Thoracic aorta (tissue), 2 donors: Measurements from ENCODE around the gene F8. TPM values are rescaled to one million over a fixed set of nuclear protein-coding genes. Genes with fewer than 3 reads are reported as not detected.

Experiments used
- ATAC-seq: fragments of 150-250 bp; one replicate; pipeline ENCODE4 v1.8.0; 2017; ENCODE audit warnings: low read depth; ENCODE audit not compliant: insufficient number of reproducible peaks, low FRiP score
- DNase-seq: peaks from one replicate; pipeline ENCODE4 v3.0.0-alpha.2; 2020; ENCODE audit warnings: low spot score
- H3K27ac ChIP-seq, 2 donors: fragments of 200-600 bp; sonication (generic); 1 replicate in 1 of 2; 2 replicates in 1 of 2; pipeline ENCODE4 v1.5.1; 2016; ENCODE audit warnings: mild to moderate bottlenecking in 2 of 2, moderate library complexity in 2 of 2
- H3K27me3 ChIP-seq: fragments of 200-600 bp; sonication (generic); replicated peaks from 2 replicates; pipeline ENCODE4 v1.6.0; 2016; ENCODE audit warnings: mild to moderate bottlenecking; ENCODE audit not compliant: insufficient read depth
- H3K36me3 ChIP-seq: fragments of 200-600 bp; sonication (generic); one replicate; pipeline ENCODE4 v1.5.1; 2016
- H3K4me1 ChIP-seq, 2 donors: fragments of 200-600 bp; sonication (generic); 1 replicate in 1 of 2; 2 replicates in 1 of 2; pipeline versions ENCODE4 v1.5.1 to v1.6.0; 2016; ENCODE audit warnings: low read depth in 2 of 2, mild to moderate bottlenecking in 1 of 2; ENCODE audit not compliant: control insufficient read depth in 1 of 2
- H3K4me3 ChIP-seq: fragments of 200-600 bp; sonication (generic); 2 replicates; pipeline ENCODE4 v1.5.1; 2016; ENCODE audit warnings: mild to moderate bottlenecking
- H3K9me3 ChIP-seq: fragments of 200-600 bp; sonication (generic); 2 replicates; pipeline ENCODE4 v1.5.1; 2016
- total RNA-seq, 2 donors: library from RNA; depleted of rRNA; stranded (reverse); fragments of >200 nt; gene quantifications; one replicate each; pipeline versions ENCODE4 v1.1.0 to v1.2.3, GENCODE V29; 2016
- TF ChIP-seq, protein P1 (sequence below): fragments of 200-600 bp; sonication (generic); IDR thresholded peaks from one replicate; pipeline ENCODE4 v1.5.1; 2019; ENCODE audit warnings: antibody characterized with exemption

Gene F8
- total RNA-seq, 2 donors from 2014 or later, result 7.7 to 18.1 TPM

DNA sequence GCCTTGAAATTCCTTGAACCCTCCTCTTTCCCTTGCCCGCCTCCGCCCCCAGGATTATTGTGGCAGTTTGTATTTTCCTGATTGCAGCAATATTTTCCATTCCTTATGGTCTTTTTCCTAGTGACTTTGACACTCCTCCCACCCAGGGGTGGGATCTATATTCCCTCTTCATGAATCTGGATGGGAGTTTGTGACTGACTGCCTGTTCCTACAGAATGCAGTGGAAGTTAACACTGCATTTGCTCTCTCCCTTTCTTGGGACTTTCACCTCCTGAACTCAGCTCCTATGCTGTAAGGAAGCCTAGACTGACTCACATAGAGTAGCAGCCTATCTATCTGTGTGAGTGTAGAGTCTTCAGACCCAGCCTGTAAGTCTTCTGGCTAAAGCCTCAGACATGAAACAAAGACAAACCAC, 6.4 kb upstream of the F8 start:
- ATAC-seq (no peak), DNase-seq (no peak)
- Histone ChIP-seq H3K9me3 (no peaks in the 10 kb centered on the region), H3K27ac (peak overlapping the region; percentile 43 to 97), H3K36me3 (no peaks in the 10 kb centered on the region), H3K4me1 (peaks cover 0 to 11% of the 10 kb centered on the region in 2 donors), H3K27me3 (no peaks in the 10 kb centered on the region), H3K4me3 (no peak overlapping the region)
- TF ChIP-seq, protein P1, sequence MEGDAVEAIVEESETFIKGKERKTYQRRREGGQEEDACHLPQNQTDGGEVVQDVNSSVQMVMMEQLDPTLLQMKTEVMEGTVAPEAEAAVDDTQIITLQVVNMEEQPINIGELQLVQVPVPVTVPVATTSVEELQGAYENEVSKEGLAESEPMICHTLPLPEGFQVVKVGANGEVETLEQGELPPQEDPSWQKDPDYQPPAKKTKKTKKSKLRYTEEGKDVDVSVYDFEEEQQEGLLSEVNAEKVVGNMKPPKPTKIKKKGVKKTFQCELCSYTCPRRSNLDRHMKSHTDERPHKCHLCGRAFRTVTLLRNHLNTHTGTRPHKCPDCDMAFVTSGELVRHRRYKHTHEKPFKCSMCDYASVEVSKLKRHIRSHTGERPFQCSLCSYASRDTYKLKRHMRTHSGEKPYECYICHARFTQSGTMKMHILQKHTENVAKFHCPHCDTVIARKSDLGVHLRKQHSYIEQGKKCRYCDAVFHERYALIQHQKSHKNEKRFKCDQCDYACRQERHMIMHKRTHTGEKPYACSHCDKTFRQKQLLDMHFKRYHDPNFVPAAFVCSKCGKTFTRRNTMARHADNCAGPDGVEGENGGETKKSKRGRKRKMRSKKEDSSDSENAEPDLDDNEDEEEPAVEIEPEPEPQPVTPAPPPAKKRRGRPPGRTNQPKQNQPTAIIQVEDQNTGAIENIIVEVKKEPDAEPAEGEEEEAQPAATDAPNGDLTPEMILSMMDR, result no peak

DNA sequence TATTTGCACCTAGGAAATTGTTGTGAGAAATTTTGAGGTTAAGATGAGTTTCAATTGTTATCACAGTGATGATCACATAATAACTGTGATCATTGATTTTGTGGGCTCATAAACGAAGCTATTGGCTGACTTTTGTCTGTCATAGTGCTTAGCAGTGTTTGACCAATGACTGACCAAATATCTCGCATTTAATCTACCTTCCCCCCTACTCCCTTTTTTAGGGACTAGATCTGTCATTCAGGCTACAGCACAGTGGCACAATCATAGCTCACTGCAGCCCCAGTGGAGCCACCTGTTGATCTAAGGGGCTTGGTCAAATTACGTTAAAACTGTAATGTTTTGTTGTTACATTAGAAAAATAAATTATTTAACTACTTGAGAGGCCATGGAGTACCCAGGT, 5.6 kb upstream of the F8 start:
- ATAC-seq (no peak), DNase-seq (no peak)
- Histone ChIP-seq H3K27me3 (no peaks in the 10 kb centered on the region), H3K9me3 (no peaks in the 10 kb centered on the region), H3K36me3 (no peaks in the 10 kb centered on the region), H3K4me1 (peaks cover 0 to 11% of the 10 kb centered on the region in 2 donors), H3K27ac (peak overlapping the region; percentile 94 to 97), H3K4me3 (peak overlapping the region; percentile 82)
- TF ChIP-seq, protein P1, result no peak

DNA sequence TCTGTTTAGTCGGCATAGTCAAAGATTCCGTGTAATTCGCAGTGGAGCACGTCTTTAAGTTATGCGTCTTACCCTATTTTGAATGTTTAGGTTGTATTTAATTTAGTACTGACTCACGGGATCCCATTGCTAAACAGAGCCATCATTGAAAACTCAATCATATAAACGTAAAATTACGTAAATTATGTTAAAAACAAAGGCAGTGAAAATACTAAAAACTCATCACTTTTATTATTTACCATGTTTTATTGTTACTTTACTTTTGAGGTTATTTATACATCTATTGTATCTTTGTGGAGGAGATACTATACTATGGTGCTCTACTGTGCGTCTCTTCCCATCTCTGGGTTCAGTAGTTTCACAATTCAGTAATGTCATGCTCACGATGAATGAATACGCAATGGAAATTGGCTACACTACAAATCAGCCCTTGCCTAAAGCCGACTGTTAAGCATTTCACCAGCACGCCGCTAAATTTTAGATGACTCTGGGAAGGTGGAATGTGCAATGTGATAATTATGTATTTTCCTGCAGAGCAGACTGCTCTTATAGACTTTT, 5.1 kb upstream of the F8 start:
- Histone ChIP-seq H3K27me3 (no peaks in the 10 kb centered on the region), H3K9me3 (no peaks in the 10 kb centered on the region), H3K36me3 (no peaks in the 10 kb centered on the region), H3K4me1 (peaks cover 0 to 11% of the 10 kb centered on the region in 2 donors), H3K27ac (peak overlapping the region; percentile 94 to 97), H3K4me3 (peak overlapping the region; percentile 82)
- TF ChIP-seq, protein P1, result no peak
- ATAC-seq (peak; percentile 62), DNase-seq (no peak)

DNA sequence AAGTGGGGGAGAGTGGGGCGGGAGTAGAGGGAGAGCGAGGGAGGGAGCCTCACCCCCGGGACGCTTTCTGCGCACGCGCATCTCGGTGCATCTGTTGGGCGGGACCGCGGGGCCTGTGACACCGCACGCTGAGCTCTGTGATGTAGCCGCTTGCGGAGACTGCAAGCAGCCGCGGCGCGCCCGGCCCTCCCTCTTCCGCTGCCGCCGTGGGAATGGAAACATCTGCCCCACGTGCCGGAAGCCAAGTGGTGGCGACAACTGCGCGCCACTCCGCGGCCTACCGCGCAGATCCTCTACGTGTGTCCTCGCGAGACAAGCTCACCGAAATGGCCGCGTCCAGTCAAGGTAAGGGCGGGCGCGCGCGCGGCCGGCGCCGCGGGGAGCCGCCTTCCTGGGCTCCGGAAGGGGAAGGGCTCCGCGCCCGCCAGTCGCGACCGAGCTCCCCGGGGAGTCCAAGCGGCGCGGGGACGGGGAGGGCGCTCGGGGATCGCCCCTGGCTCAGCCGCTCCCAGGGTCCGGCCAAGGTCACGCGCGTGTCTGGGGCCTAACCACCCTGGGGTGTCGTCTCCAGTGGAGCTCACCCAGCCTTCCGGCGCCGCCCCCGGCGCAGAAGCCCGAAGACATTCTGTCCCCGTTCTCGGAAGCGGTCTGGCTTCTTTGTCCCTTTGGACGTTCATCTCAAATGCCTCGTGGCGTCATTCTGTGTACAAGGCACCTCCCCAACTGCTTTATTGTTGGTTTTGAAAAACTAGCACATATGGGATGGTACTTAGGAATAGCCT, 4.4 kb upstream of the F8 start, which contains the start of gene FUNDC2:
Gene FUNDC2 (plus strand): TSS at position 118 of the 782 bp plus-strand sequence. CDS start 95 bp downstream, at position 213.
- DNase-seq (peak; percentile 66), ATAC-seq (peak; percentile 82)
- H3K36me3 ChIP-seq, result no peaks in the 10 kb centered on the region
- H3K4me3 ChIP-seq, result peak within 1 kb of the TSS; percentile 82
- peak within 1 kb of the TSS; percentile 94 to 97 for H3K27ac ChIP-seq
- H3K4me1 ChIP-seq, result peaks cover 0 to 11% of the 10 kb centered on the region in 2 donors
- no peaks in the 10 kb centered on the region for H3K27me3 ChIP-seq
- no peaks in the 10 kb centered on the region for H3K9me3 ChIP-seq
- TF ChIP-seq, protein P1, result no peak

DNA sequence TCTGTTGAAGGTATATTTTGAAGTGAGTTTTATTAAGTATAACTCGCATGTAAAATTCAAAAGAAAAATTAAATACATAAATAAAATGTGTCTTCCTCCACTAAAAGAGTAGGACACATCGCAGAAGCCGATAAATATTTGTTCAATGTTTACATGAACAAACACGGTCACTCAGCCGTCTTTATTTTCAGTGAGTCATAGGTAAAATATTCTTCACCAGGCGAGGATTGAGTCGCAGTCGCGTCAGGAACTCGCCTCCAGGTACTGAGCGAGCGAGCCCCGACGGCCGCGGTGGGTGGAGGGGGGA, 3.9 kb upstream of the F8 start:
- H3K36me3 ChIP-seq, result no peaks in the 10 kb centered on the region
- no peak for ATAC-seq

More for the DNA sequence above, 3.9 kb upstream of the F8 start:
- TF ChIP-seq, protein P1, result no peak
- Histone ChIP-seq H3K4me1 (peaks cover 0 to 11% of the 10 kb centered on the region in 2 donors), H3K9me3 (no peaks in the 10 kb centered on the region), H3K27ac (peak overlapping the region; percentile 94 to 97), H3K27me3 (no peaks in the 10 kb centered on the region), H3K4me3 (peak overlapping the region; percentile 82)
- DNase-seq, result no peak
